ENCODE data around the gene PCBP3.
"Not testable (repeated sequence)": the region's sequence is repeated elsewhere in the genome, so short reads cannot be mapped to it uniquely, and the experiment has no call there.

Gene PCBP3

GRCh38 chr21:45870421-45870820, 226.9 kb downstream of the PCBP3 start:
- no peak for DNase-seq (ENCODE audit: extremely low read depth in 1 of 2, low read depth in 1 of 2)

DNA sequence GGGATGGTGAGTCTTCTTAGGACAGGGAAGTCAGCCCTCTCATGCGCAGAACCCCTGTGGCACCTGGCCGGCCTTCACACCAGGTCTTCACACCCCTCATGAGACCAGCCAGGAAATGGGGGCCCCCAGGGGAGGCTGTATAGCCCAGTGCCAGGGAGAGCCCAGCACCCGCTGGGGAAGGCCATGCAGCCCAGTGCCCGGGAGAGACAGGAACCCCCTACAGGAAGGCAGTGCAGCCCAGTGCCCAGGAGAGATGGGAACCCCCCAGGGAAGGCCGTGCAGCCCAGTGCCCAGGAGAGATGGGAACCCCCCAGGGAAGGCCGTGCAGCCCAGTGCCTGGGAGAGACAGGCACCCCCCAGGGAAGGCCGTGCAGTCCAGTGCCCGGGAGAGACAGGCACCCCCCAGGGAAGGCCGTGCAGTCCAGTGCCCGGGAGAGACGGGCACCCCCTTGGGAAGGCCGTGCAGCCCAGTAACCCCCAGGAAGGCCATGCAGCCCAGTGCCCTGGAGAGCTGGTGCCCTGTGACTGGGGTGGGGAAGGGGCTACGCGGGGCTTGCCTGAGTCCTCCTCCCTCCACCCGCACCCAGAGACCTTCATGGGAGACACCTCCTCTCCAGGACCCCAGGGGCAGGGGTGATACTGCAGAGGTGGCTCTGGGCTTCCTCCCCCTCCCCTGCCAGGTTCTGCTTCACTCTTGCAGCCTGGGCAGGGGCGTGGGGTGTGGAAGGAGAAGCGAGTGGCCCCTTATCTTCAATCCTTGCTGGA, 227.5 kb downstream of the PCBP3 start:
- DNase-seq (ENCODE audit: extremely low read depth in 1 of 2, low read depth in 1 of 2): no peak

GRCh38 chr21:45871616-45872236, 228.2 kb downstream of the PCBP3 start:
- no peak for DNase-seq (ENCODE audit: extremely low read depth in 1 of 2, low read depth in 1 of 2)

DNA sequence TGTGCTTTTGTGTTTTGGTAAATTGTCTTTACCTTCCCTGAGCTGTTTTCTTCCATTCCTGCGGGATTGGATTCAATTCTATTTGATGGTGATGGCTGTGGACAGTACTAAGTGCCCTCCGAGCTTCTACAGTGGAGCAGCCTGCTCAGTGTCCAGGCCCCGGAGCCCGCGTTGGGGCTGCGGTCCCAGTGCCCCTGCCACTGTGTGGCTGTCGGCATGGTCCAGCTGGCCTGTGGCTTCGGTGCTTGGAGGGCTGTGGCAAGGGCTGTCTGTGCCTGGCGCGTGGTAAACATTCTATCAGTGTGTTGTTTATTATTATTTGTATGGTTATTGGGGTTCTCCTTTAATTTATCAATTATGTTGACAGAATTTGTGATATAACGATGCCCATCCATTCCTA, 228.9 kb downstream of the PCBP3 start:
- no peak for DNase-seq (ENCODE audit: extremely low read depth in 1 of 2, low read depth in 1 of 2)

DNA sequence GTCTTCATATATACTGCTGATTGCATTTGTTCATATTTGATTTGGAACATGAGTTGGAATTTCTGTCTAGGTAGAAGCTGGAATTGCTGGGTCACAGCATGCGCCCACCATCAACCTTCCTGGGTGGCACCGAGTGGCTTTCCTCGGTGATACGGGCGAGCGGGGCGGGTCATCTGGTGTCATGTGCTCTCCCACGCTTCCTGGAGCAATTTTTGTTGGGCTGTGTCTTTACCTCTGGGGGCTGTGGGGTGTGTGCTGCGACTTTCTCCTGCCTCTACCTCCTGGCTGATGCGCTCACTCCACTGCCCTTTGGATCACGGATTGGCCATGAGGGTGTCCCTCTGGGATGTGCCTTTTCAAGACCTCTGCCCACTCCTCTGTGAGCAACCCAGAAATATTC, 229.4 kb downstream of the PCBP3 start:
- no peak for DNase-seq (ENCODE audit: extremely low read depth in 1 of 2, low read depth in 1 of 2)

- no peak for DNase-seq (ENCODE audit: extremely low read depth in 1 of 2, low read depth in 1 of 2)
Observed at GRCh38 chr21:45873418-45873817, 229.9 kb downstream of the PCBP3 start.

DNA sequence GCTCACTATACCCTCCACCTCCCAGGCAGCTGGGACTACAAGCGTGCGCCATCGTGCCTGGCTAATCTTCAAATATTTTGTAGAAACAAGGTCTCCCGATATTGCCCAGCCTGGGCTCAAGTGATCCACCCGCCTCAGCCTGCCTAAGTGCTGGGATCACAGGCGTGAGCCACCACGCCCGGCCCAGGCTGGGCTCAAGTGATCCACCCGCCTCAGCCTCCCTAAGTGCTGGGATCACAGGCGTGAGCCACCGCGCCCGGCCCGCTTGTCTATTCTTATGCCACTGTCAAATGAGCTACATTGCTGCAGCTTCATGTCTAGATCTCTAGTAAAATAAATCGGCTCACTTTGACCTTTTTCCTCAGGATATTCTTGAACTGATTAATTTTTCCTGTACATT, 230.3 kb downstream of the PCBP3 start:
- no peak for DNase-seq (ENCODE audit: extremely low read depth in 1 of 2, low read depth in 1 of 2)

- DNase-seq (ENCODE audit: extremely low read depth in 1 of 2, low read depth in 1 of 2): no peak
Observed at GRCh38 chr21:45874716-45875415, 231.3 kb downstream of the PCBP3 start.

DNA sequence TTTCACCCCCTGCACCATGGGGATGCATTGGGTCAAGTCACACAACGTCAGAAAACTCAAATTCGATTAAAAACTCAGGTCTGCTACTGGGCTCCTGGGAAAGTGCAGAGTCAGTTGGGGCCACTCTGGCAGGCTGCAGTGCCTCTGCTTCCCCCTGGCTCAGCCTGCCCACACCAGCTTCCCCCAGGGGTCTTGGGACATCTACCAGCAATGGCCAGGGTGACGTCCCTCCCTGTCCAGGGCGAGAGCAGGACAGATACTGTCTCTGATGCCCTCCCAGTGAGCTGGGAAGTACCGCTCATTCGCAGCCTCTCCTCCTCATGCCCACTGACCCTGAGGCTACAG, 231.9 kb downstream of the PCBP3 start:
- DNase-seq (ENCODE audit: extremely low read depth in 1 of 2, low read depth in 1 of 2): no peak

DNA sequence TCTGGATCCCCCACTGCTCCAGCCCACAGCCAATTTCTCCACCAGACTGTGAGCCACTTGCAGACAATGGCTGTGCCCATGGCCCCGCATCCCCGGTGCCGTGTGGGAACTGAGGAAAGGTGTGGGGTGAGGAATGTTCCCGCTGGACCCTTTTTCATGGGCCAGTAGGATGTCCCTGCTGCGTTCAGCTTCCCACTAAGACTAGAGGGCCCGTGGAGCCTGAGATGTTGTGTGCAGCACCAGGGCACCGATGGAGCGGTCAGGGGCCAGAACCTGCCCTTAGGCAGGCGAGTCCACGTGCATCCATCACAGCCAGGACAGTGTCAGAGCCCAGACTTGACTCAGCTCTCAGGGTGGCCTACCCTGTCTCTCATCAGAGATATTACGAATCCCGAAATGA, 232.4 kb downstream of the PCBP3 start:
- DNase-seq (ENCODE audit: extremely low read depth in 1 of 2, low read depth in 1 of 2): no peak

DNA sequence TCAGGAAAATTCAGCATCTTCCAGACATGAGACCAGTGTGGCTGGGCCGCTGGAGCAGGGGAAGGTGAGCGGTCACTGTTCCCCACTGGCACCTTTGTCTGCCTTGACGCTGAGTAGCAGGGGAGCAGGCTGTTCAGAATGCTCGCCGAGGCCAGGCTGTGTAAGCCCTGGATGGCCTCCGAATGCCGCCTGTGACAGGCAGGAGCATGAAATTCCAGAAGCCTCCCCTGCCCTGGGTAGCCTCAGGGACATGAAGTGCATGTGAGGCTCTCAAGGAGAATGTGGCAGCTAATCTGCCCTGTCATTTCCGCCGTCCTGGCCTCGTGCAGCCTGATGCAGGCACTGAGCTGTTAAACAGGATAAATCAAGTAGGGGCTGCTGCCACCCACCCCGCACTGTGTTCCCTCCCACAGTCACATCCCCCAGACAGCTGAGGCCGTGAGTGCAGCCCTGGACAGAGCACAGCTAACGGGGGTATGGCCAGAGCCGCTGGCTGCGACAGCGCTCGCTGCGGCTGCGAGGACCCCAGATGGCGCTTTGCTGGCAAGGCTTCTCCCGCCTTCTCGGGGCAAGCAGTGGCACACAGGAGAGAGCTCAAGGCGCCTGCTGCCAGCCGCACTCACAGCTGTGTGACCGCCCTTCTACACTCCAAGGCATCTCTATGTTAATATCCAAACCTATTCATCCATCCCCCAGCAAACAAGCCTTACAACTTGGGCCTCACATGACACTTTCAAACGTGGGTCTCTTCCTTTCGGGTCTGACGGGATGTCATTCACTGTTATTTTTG, 233.1 kb downstream of the PCBP3 start:
- DNase-seq (ENCODE audit: extremely low read depth in 1 of 2, low read depth in 1 of 2): no peak

DNA sequence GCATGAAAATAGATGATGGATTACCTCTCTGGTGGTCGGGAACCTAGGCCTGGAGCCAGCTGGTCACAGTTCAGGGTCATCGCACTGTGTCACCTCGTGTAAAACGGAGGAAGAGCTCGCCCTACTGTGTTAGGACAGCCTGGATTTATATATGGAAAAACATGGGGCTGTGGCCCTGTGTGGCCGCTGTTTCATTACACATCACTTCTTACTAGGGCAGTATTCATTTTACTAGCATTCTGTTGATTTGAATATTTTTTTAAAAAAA, 233.6 kb downstream of the PCBP3 start:
- DNase-seq (ENCODE audit: extremely low read depth in 1 of 2, low read depth in 1 of 2): no peak

- no peak for DNase-seq (ENCODE audit: extremely low read depth in 1 of 2, low read depth in 1 of 2)
Observed at GRCh38 chr21:45877821-45878469, 234.4 kb downstream of the PCBP3 start.

DNA sequence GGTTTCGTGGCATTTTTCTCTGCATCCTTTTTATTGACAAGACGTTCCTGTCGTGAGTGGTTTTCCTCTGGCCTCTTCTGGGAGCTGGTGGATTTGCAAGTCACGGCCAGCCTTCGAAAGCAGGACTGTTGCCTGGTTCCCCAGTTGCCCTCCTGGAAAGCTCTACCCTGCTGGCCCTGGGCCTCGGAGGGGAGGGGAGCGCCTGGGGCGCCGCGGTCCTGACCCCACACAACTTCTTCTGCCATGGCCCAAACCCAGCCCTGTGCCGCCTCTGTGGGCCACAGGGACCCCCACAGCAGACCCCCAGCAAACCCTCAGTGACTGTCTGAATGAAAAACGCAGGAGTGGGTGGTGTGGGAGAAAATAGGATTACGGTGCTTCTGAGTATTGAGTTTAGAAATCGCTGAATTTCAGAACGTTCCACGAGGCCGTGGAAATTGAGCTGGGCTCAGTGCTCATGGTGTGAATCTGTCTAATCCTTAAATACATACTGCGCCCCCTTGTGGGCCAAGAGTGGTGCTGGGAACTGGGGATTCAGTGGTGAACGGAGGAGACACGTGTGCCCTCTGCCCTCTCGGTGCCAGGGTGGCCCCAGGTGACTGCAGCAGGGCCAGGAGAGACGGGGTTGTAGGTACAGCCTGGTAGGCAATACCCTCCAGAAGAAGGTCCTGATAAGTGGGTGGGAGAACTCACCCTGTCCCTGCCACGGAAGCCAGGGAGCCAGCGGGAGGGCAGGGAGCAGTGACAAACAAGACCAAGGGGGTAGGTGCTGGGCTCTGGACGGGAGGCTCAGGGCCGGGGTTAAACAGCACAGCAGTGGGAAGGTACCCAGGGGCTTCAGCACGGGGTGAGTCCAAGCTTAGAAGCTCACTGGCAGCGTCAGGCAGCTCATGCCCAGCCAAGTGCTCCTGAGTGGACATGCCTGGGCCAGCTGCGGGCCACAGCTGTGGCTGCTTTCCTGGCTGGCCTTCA, 236.9 kb downstream of the PCBP3 start:
- peak; percentile 32 to 47 for DNase-seq (ENCODE audit: extremely low read depth in 1 of 2, low read depth in 1 of 2)

DNA sequence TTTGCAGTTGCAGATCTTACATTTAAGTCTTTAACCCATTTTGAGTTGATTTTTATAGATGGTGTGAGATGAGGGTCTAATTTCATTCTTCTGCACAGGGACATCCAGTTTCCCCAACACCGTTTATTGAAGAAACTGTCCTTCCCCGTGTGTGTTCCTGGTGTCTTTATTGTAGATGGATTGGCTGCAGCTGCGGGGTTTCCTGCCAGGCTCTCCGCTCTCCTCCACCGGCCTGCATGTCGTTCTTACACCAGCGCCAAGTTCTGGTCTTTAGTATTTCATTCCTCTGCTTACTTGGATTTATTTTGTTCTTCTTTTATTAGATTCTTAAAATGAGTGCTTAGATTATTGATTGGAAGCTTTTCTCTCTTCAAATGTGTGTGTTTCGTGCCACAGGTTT, 239.1 kb downstream of the PCBP3 start:
- no peak for DNase-seq (ENCODE audit: extremely low read depth in 1 of 2, low read depth in 1 of 2)

DNA sequence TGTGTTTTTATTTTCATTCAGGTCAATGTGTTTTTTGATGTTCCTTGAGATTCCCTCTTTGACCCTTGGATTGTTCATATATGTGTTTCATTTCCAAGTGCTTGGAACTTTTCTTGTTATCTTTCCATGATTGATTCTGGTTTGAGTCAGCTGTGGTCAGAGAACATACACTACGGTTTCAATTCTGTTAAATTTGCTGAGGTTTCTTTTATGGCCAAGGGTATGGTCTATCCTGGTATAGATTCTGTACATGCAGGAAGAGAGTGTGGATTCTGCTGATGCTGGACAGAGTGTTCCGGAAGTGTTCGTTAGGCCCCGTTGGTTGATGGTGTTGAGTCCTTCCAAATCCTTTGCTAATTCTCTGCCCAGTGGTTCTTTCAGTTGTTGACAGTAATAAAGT, 239.6 kb downstream of the PCBP3 start:
- no peak for DNase-seq (ENCODE audit: extremely low read depth in 1 of 2, low read depth in 1 of 2)

DNA sequence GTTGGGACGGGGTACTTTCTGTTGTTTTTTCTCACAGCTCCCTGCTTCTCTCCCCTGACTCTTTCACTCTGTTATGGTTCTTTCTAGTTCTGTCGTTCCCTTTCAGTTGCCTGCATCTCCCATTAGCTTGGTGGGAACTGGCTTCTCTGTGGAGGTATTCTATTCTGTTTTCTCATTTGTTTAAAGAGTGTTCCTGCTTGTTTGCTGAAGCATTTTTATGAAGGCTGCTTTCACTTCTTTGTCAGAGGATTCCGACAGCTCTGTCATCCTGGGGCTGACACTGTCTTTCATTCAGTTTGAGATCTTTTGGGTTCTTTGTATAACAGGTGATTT, 242.0 kb downstream of the PCBP3 start:
- no peak for DNase-seq (ENCODE audit: extremely low read depth in 1 of 2, low read depth in 1 of 2)

- DNase-seq (ENCODE audit: extremely low read depth in 1 of 2, low read depth in 1 of 2): not testable (repeated sequence)
Observed at GRCh38 chr21:45885930-45886601, 242.5 kb downstream of the PCBP3 start.

- DNase-seq (ENCODE audit: extremely low read depth in 1 of 2, low read depth in 1 of 2): no peak
Observed at GRCh38 chr21:45886610-45887026, 243.1 kb downstream of the PCBP3 start.
